Mesothelial cell of epicardium (in vitro differentiated cells): ENCODE results near the gene TBC1D28. TPM values are rescaled to one million over a fixed set of nuclear protein-coding genes. Genes with fewer than 3 reads are reported as not detected.
"Not testable (repeated sequence)": the region's sequence is repeated elsewhere in the genome, so short reads cannot be mapped to it uniquely, and the experiment has no call there.

Source experiments
- DNase-seq, 2 experiments: peaks; one replicate each; pipeline ENCODE4 v3.0.0; 2021; ENCODE audit warnings: low spot score in 2 of 2; ENCODE audit not compliant: unreplicated experiment in 2 of 2
- H3K27ac Mint-ChIP-seq: 2 replicates; pipeline ENCODE4 v1.8.0; 2021; ENCODE audit warnings: mixed read lengths
- H3K27me3 Mint-ChIP-seq: 2 replicates; pipeline ENCODE4 v1.8.0; 2021; ENCODE audit warnings: low read depth, mixed read lengths
- H3K36me3 Mint-ChIP-seq: 2 replicates; pipeline ENCODE4 v1.8.0; 2021; ENCODE audit warnings: mixed read lengths
- H3K4me1 Mint-ChIP-seq: 2 replicates; pipeline ENCODE4 v1.8.0; 2021; ENCODE audit warnings: mixed read lengths
- H3K4me3 Mint-ChIP-seq: 2 replicates; pipeline ENCODE4 v1.8.0; 2021; ENCODE audit warnings: mild to moderate bottlenecking, moderate library complexity, mixed read lengths
- H3K9me3 Mint-ChIP-seq: 2 replicates; pipeline ENCODE4 v1.8.0; 2021; ENCODE audit warnings: mixed read lengths
- total RNA-seq: library from RNA; stranded (reverse); gene quantifications from 3 replicates; pipeline ENCODE4 v1.2.1, GENCODE V29; 2021
- TF ChIP-seq, protein P1 (sequence below): fragments of 200-600 bp; sonication (generic); IDR thresholded peaks from one replicate; pipeline ENCODE4 v1.5.0; 2021; ENCODE audit warnings: antibody characterized with exemption; ENCODE audit not compliant: unreplicated experiment

The TBC1D28 gene
- total RNA-seq, 1 donor from 2014 or later: 0.45 TPM

DNA sequence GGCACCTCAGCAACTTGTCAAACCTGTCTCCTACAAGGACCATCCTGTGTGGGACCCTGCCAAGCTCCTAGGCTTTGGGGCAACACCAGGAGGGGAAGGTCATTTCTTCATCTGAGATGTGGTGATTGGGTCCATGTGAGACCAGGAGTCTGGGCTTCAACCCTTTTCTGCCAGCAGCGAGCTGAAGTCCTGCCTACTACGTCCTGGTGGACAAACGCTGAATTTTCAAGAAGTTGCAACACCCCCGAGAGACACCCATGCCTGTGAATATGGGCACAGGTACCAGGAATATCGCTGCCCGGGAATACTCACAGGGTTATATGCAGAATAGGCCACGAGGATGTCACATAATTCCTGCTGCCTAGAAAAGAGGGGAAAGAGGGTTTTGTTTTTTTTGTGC, 8.0 kb downstream of the TBC1D28 start:
- not testable (repeated sequence) for H3K9me3 Mint-ChIP-seq, H3K4me1 Mint-ChIP-seq, DNase-seq, H3K27ac Mint-ChIP-seq, H3K36me3 Mint-ChIP-seq, H3K4me3 Mint-ChIP-seq
- H3K27me3 Mint-ChIP-seq: peaks cover 17% of the 10 kb centered on the region

DNA sequence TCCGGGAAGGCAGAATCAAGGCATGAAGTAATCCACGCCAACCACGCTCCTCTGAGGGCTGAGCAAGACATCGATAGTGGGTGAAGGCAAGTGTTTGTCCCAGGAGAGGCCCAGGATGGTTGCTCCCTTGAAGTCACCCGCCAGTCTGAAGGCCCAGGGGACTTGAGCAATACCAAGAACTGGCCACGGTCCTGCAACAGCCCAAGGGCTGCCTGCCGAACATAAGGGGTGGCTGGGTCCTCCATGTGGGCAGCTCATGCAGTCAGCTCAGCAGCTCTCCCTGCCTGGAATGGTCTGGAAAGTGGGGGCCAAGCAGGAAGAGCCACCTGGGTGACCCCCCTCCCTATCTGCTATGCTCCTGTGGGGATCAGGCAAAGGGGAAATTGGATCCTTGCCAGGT, 8.4 kb downstream of the TBC1D28 start:
- H3K27ac Mint-ChIP-seq, DNase-seq, H3K9me3 Mint-ChIP-seq, H3K36me3 Mint-ChIP-seq, H3K4me3 Mint-ChIP-seq, H3K4me1 Mint-ChIP-seq: not testable (repeated sequence)
- peaks cover 17% of the 10 kb centered on the region for H3K27me3 Mint-ChIP-seq

DNA sequence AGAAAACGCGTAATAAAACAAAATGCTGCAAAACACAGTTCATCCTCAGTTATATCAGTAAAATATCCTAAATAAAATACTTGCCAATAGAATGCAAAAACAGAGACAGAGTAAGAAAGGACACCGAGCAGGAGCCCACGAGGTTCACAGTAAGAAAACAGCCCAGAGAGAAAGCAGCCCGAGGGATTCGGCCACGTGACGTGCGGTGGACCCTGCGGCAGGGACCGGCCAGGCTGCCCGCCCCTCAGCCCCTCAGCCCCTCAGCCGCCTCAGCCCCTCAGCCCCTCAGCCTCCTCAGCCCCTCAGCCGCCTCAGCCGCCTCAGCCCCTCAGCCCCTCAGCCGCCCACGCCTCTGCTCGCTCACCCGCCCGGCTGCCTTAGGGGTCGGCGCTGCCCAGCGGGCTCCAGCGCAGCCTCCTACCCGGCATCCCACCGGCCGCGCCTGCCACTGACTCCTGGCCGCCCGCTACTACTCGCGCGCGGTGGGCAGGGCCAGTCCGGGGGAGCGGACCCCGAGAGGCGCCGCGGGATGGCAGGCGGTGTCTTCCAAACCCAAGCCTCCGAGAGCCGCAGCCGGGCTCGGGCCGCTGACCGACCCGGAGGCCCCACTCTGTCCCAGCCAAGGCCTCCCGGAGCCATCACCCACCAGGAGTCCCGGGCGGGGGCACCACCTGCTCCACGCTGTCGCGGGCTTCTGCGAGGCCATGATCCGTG, 9.5 kb downstream of the TBC1D28 start:
- H3K27ac Mint-ChIP-seq, DNase-seq, H3K9me3 Mint-ChIP-seq, H3K36me3 Mint-ChIP-seq, H3K4me1 Mint-ChIP-seq: not testable (repeated sequence)
- Mint-ChIP-seq H3K4me3 (peak overlapping the region; percentile 53), H3K27me3 (peaks cover 17% of the 10 kb centered on the region)

DNA sequence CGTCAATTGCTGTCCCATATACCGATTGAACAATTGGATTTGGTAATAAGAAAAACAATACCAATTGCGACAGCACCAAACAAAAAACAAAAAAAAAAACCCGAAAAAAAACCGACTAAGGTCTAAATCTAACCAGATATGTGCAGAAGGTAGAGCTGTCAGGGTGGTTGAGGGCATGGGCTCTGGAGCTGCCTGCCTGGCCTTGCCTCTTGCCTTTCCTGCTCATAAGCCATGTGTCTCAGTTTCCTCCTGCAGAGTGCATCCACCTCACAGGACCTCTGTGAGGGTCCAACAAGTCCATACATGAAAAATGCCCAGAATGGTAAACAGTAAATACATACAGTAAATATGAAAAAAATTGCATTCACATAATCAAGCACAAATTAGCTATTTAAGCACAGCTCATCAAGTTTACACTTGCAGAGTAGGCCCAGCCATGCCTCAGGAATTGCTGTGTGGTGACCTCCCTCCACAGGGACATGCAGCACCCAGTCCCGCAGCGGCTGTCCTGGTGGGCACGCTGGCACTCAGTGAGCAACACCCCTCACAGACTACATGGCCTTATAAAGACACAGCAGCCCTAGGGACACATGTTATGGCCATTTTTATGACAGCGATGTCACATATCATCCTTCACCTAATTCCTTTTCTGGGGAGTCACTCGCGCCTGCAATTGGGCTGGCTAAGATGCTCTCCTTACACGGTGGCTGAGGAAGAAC, 17.9 kb downstream of the TBC1D28 start:
- Mint-ChIP-seq H3K9me3 (no peaks in the 10 kb centered on the region), H3K36me3 (no peaks in the 10 kb centered on the region), H3K27me3 (no peaks in the 10 kb centered on the region), H3K27ac (no peak overlapping the region), H3K4me1 (no peaks in the 10 kb centered on the region), H3K4me3 (no peak overlapping the region)
- TF ChIP-seq, protein P1, sequence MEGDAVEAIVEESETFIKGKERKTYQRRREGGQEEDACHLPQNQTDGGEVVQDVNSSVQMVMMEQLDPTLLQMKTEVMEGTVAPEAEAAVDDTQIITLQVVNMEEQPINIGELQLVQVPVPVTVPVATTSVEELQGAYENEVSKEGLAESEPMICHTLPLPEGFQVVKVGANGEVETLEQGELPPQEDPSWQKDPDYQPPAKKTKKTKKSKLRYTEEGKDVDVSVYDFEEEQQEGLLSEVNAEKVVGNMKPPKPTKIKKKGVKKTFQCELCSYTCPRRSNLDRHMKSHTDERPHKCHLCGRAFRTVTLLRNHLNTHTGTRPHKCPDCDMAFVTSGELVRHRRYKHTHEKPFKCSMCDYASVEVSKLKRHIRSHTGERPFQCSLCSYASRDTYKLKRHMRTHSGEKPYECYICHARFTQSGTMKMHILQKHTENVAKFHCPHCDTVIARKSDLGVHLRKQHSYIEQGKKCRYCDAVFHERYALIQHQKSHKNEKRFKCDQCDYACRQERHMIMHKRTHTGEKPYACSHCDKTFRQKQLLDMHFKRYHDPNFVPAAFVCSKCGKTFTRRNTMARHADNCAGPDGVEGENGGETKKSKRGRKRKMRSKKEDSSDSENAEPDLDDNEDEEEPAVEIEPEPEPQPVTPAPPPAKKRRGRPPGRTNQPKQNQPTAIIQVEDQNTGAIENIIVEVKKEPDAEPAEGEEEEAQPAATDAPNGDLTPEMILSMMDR: no peak
- no peak for DNase-seq

DNA sequence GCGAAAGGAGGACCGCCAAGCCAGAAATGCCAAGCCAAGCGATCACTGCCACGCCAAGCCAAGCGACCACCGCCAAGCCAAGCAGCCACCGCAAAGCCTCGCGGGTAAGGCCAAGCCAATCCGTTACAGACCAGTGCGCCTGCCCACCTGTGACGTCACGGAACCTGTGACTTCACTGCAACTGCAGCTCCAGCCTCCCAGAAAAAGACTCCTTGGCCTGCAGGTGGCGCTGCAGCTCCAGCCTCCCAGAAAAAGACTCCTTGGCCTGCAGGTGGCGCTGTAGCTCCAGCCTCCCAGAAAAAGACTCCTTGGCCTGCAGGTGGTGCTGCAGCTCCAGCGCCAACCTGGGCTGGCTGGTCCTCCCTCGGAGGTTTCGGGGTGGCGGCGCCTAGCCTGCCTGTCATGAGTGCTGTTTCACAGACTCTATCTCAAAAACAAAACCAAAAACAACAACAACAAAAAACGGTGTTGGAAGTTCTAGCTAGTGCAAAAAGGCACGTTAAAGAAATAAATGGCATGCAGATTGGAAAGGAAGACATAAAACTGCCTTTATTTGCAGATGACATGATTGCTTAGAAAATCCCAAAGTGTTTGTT, 18.6 kb downstream of the TBC1D28 start:
- peak in 1 of 2 experiments; percentile 70 for DNase-seq
- not testable (repeated sequence) for H3K4me3 Mint-ChIP-seq

DNA sequence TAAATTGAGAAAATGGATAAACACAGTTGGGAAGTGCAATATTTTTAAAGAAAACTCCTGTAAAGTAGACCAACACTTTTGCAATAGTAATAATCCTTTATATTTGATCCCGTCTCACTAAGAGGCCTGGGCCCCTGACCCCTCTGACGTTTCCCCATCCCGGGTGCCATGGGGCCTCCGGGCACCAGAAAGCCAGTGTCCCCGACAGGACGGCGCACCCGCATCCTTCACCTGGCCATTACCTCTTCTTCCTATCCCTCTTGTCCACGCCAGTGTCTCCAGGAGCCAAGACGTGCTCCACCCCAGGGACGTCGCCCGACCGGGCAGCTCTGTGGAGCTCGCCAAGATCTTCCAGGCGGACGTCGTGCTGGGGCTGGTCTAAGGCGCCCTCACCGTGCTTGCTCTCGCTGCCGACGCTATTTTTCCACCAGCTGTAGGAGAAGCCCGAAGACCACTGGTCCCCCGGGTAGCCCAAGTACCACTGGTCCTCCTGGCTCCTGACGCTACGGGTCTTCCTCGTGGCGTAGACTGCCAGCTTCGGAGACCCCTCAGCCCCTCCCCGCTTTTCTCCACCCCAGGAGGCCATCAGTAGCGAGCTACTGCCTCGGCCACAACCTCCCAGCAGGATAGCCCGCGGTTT, 19.2 kb downstream of the TBC1D28 start:
- H3K9me3 Mint-ChIP-seq, H3K27ac Mint-ChIP-seq, H3K27me3 Mint-ChIP-seq, H3K4me3 Mint-ChIP-seq, H3K4me1 Mint-ChIP-seq, H3K36me3 Mint-ChIP-seq, DNase-seq: not testable (repeated sequence)

More for the DNA sequence above, 18.6 kb downstream of the TBC1D28 start:
- not testable (repeated sequence) for H3K4me1 Mint-ChIP-seq, H3K27ac Mint-ChIP-seq, H3K27me3 Mint-ChIP-seq, H3K36me3 Mint-ChIP-seq, H3K9me3 Mint-ChIP-seq
- TF ChIP-seq, protein P1: peak; percentile 79

DNA sequence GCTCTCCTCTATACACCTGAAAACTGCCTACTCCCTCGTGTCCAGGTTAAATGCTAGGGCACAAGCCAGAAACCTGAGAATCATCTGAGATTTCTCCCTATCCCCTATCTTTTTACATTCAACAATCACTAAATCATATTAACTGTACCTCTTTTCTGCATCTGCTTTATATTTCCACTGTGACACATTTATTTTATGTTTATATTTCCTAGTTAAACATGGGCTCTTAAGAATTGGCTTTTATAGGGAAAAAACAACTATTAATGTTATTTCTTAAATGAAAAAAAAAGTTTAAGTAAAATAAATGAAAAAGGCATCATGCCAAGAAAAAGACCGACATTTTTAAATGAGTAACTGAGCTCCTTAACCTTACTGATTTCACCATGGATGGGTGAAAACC, 26.6 kb downstream of the TBC1D28 start:
- DNase-seq, H3K9me3 Mint-ChIP-seq, H3K27me3 Mint-ChIP-seq, H3K36me3 Mint-ChIP-seq, H3K4me1 Mint-ChIP-seq, H3K4me3 Mint-ChIP-seq, H3K27ac Mint-ChIP-seq: not testable (repeated sequence)

DNA sequence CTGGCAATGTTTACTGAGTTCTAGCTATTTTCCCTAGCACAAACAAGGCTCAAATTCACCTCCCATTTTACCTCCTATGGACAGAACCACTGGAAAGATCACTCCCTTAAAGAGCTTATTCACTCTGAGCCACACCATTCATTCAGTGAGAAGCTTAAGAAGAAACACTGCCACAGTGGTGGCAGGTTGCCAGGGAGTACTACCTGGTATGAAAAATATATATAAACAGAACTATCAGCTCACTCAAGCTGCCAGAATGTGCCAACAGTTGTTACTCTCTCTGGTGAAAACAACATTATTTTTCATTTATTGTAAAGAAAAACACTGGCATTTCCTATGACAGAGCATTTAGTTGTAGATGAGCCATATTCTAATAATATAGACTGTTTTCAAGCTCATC, 31.2 kb downstream of the TBC1D28 start:
- H3K4me3 Mint-ChIP-seq, H3K27ac Mint-ChIP-seq, DNase-seq, H3K4me1 Mint-ChIP-seq, H3K36me3 Mint-ChIP-seq, H3K9me3 Mint-ChIP-seq, H3K27me3 Mint-ChIP-seq: not testable (repeated sequence)

DNA sequence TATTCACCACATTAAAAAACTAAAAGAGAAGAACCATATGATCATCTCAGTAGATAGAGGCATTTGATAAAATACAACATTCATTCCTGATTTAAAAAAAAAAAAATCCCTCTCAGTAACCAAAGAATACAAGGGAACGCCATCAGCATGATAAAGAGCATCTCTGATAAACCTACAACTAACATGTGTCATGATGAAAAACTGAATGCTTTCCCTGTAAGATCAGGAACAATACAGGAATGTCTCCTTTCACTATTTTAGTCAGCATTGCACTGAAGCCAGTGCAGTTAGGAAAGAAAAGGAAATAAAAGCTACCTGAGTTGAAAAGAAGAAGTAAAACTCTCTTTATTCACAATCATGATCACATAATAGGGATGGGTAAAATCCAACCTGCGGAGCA, 51.1 kb downstream of the TBC1D28 start:
- H3K9me3 Mint-ChIP-seq, H3K27ac Mint-ChIP-seq, H3K4me1 Mint-ChIP-seq, DNase-seq, H3K27me3 Mint-ChIP-seq, H3K4me3 Mint-ChIP-seq, H3K36me3 Mint-ChIP-seq: not testable (repeated sequence)
